Lower lobe of right lung (tissue), 2 donors: ENCODE results near the gene ZNF669. TPM values are rescaled to one million over a fixed set of nuclear protein-coding genes. Genes with fewer than 3 reads are reported as not detected.
A peak's percentile ranks its signal among the peaks of the same experiment; 100 is the strongest.

Experiments
- ATAC-seq, 2 donors: fragments of 200-7000 bp; cut with Tn5 transposase; one replicate each; pipeline ENCODE4 v1.9.1; 2020 to 2022; ENCODE audit warnings: mild to moderate bottlenecking in 2 of 2, moderate library complexity in 2 of 2
- DNase-seq: peaks from one replicate; pipeline ENCODE4 v3.0.0-alpha.2; 2020
- H3K27ac ChIP-seq: fragments of 200-600 bp; one replicate; pipeline ENCODE4 v1.8.0; 2022
- H3K27me3 ChIP-seq: fragments of 200-600 bp; one replicate; pipeline ENCODE4 v1.8.0; 2022; ENCODE audit warnings: low read depth
- H3K36me3 ChIP-seq: fragments of 200-600 bp; one replicate; pipeline ENCODE4 v1.8.0; 2022; ENCODE audit warnings: mild to moderate bottlenecking
- H3K4me1 ChIP-seq: fragments of 200-600 bp; one replicate; pipeline ENCODE4 v1.8.0; 2022
- H3K4me3 ChIP-seq: fragments of 200-600 bp; one replicate; pipeline ENCODE4 v1.8.0; 2022; ENCODE audit warnings: mild to moderate bottlenecking
- H3K9me3 ChIP-seq: fragments of 200-600 bp; one replicate; pipeline ENCODE4 v1.8.0; 2022
- CTCF ChIP-seq: fragments of 200-600 bp; IDR thresholded peaks from one replicate; pipeline ENCODE4 v1.8.0; 2022; ENCODE audit warnings: antibody characterized with exemption, mild to moderate bottlenecking
- intact Hi-C: fragments of 100-400 bp; cut with DNase I; formaldehyde crosslinking; loops from one replicate; pipeline ENCODE4 v1.11.0; 2022
- total RNA-seq: library from RNA; stranded (reverse); fragmentation: NEBNext Ultra II Directional; extraction: Animal tissue kit (Norgen Biotek cat#: 25700); gene quantifications from one replicate; pipeline ENCODE4 v1.2.1, GENCODE V29; 2021
- donor health status: DM: no; HTN: yes; CAD: no; lungs with severe emphysema.

ZNF669 gene
- total RNA-seq, 1 donor from 2014 or later: 9.0 TPM

- intact Hi-C loops: no loop called here
- DNase-seq: peak; percentile 96
- H3K4me1 ChIP-seq: peaks cover 18% of the 10 kb centered on the region
- H3K27me3 ChIP-seq: no peaks in the 10 kb centered on the region
- no peak for TF ChIP-seq CTCF
- peak within 1 kb of the TSS; percentile 72 for H3K4me3 ChIP-seq
- H3K9me3 ChIP-seq: no peaks in the 10 kb centered on the region
- no peaks in the 10 kb centered on the region for H3K36me3 ChIP-seq
- peak within 1 kb of the TSS; percentile 81 for H3K27ac ChIP-seq
- ATAC-seq: peak; percentile 100
Measured at GRCh38 chr1:247078258-247079140, 25.7 kb downstream of the ZNF669 start, which contains the start of gene ZNF670. Gene ZNF670 (minus strand): TSS chr1:247078811. CDS start chr1:247078596, 215 bp downstream.

GRCh38 chr1:247077876-247078257, 26.3 kb downstream of the ZNF669 start:
- Histone ChIP-seq H3K36me3 (no peaks in the 10 kb centered on the region), H3K9me3 (no peaks in the 10 kb centered on the region), H3K4me1 (peaks cover 18% of the 10 kb centered on the region), H3K27me3 (no peaks in the 10 kb centered on the region), H3K4me3 (peak overlapping the region; percentile 72), H3K27ac (peak overlapping the region; percentile 81)
- TF ChIP-seq CTCF: no peak
- ATAC-seq: peak in 1 of 2 donors; percentile 6
- intact Hi-C loops: no loop called here
- no peak for DNase-seq

GRCh38 chr1:247077213-247077612, 26.9 kb downstream of the ZNF669 start:
- Histone ChIP-seq H3K4me3 (peak overlapping the region; percentile 72), H3K36me3 (no peaks in the 10 kb centered on the region), H3K4me1 (peaks cover 18% of the 10 kb centered on the region), H3K9me3 (no peaks in the 10 kb centered on the region), H3K27ac (no peak overlapping the region), H3K27me3 (no peaks in the 10 kb centered on the region)
- intact Hi-C loops: no loop called here
- no peak for ATAC-seq
- no peak for DNase-seq
- TF ChIP-seq CTCF: no peak

- no peak for TF ChIP-seq CTCF
- DNase-seq: no peak
- no peaks in the 10 kb centered on the region for H3K36me3 ChIP-seq
- ATAC-seq: no peak
- H3K27me3 ChIP-seq: no peaks in the 10 kb centered on the region
- intact Hi-C loops: no loop called here
- peaks cover 4% of the 10 kb centered on the region for H3K9me3 ChIP-seq
- no peak overlapping the region for H3K4me3 ChIP-seq
- H3K4me1 ChIP-seq: no peaks in the 10 kb centered on the region
- no peak overlapping the region for H3K27ac ChIP-seq
Measured at GRCh38 chr1:247070645-247071044, 33.5 kb downstream of the ZNF669 start.

- DNase-seq (no peak), ATAC-seq (no peak)
- TF ChIP-seq CTCF: no peak
- H3K4me1 ChIP-seq: no peaks in the 10 kb centered on the region
- no peak overlapping the region for H3K27ac ChIP-seq
- H3K36me3 ChIP-seq: no peaks in the 10 kb centered on the region
- no peaks in the 10 kb centered on the region for H3K27me3 ChIP-seq
- no peak overlapping the region for H3K4me3 ChIP-seq
- H3K9me3 ChIP-seq: peaks cover 25% of the 10 kb centered on the region
- intact Hi-C loops: no loop called here
Measured at GRCh38 chr1:247064304-247064703, 39.9 kb downstream of the ZNF669 start.
